WERI-Rb-1 (cell line): ENCODE data around the gene IL11.

Experiments used
- DNase-seq: peaks from one replicate; pipeline ENCODE4 v3.0.0-alpha.2; 2020
- H3K27ac ChIP-seq: fragments of 250-450 bp; sonication (Bioruptor Pico); 2 replicates; pipeline ENCODE4 v1.5.1; 2020; ENCODE audit warnings: mild to moderate bottlenecking, moderate library complexity
- H3K27me3 ChIP-seq: fragments of 250-450 bp; sonication (Bioruptor Pico); 2 replicates; pipeline ENCODE4 v1.5.1; 2021; ENCODE audit warnings: mild to moderate bottlenecking, low read depth, moderate library complexity; ENCODE audit not compliant: insufficient read depth, severe bottlenecking
- H3K36me3 ChIP-seq: fragments of 250-450 bp; sonication (Bioruptor Pico); 2 replicates; pipeline ENCODE4 v1.5.1; 2020; ENCODE audit warnings: mild to moderate bottlenecking, moderate library complexity
- H3K4me3 ChIP-seq: 2 replicates; pipeline ENCODE4 v1.5.1; 2011; ENCODE audit warnings: low read depth, mild to moderate bottlenecking, control low read depth, low read length
- H3K9me3 ChIP-seq: fragments of 250-450 bp; sonication (Bioruptor Pico); 2 replicates; pipeline ENCODE4 v1.5.1; 2021; ENCODE audit warnings: mild to moderate bottlenecking, moderate library complexity; ENCODE audit not compliant: severe bottlenecking
- CTCF ChIP-seq: IDR thresholded peaks from 2 replicates; pipeline ENCODE4 v1.5.1; 2011; ENCODE audit warnings: low read depth, mild to moderate bottlenecking, control low read depth, inconsistent platforms, low read length

IL11 gene

GRCh38 chr19:55382522-55383054, 12.3 kb upstream of the IL11 start:
- Histone ChIP-seq H3K27me3 (no peaks in the 10 kb centered on the region), H3K36me3 (peaks cover 15% of the 10 kb centered on the region), H3K9me3 (no peaks in the 10 kb centered on the region), H3K27ac (peak overlapping the region; percentile 72), H3K4me3 (peak overlapping the region; percentile 3; the same call in 1 of the 2 replicates)
- TF ChIP-seq CTCF, result no peak
- no peak for DNase-seq

- Histone ChIP-seq H3K27me3 (no peaks in the 10 kb centered on the region), H3K27ac (peak overlapping the region; percentile 72), H3K4me3 (no peak overlapping the region), H3K9me3 (no peaks in the 10 kb centered on the region), H3K36me3 (peaks cover 9% of the 10 kb centered on the region)
- no peak for TF ChIP-seq CTCF
- no peak for DNase-seq
Observed at GRCh38 chr19:55382013-55382412, 11.8 kb upstream of the IL11 start.

GRCh38 chr19:55379174-55379573, 8.9 kb upstream of the IL11 start:
- H3K36me3 ChIP-seq, result no peaks in the 10 kb centered on the region
- no peaks in the 10 kb centered on the region for H3K27me3 ChIP-seq
- H3K4me3 ChIP-seq, result no peak overlapping the region
- peak overlapping the region; percentile 73 for H3K27ac ChIP-seq
- no peak for TF ChIP-seq CTCF
- peak; percentile 85 for DNase-seq
- H3K9me3 ChIP-seq, result no peaks in the 10 kb centered on the region

- DNase-seq, result no peak
- Histone ChIP-seq H3K4me3 (peak overlapping the region; percentile 46), H3K36me3 (no peaks in the 10 kb centered on the region), H3K9me3 (no peaks in the 10 kb centered on the region), H3K27me3 (no peaks in the 10 kb centered on the region), H3K27ac (peak overlapping the region; percentile 37)
- no peak for TF ChIP-seq CTCF
Observed at GRCh38 chr19:55377356-55378131, 7.3 kb upstream of the IL11 start.

- H3K4me3 ChIP-seq, result peak within 1 kb of the TSS; percentile 46
- DNase-seq, result no peak
- peak within 1 kb of the TSS; percentile 37 for H3K27ac ChIP-seq
- no peaks in the 10 kb centered on the region for H3K36me3 ChIP-seq
- no peak for TF ChIP-seq CTCF
- H3K9me3 ChIP-seq, result no peaks in the 10 kb centered on the region
- no peaks in the 10 kb centered on the region for H3K27me3 ChIP-seq
Observed at GRCh38 chr19:55376241-55376933, 6.1 kb upstream of the IL11 start, which contains the start of gene TMEM190. Gene TMEM190 (plus strand): TSS chr19:55376826. CDS start chr19:55376854, 28 bp downstream.
